BJ (cell line): ENCODE results near the gene PIBF1. TPM values are rescaled to one million over a fixed set of nuclear protein-coding genes. Genes with fewer than 3 reads are reported as not detected.

Experiments used
- CTCF ChIA-PET: fragments of 350-600 bp; formaldehyde crosslinking; extraction: SDS; loops from one replicate; lab custom pipeline; 2021; ENCODE audit warnings: antibody characterized with exemption, inconsistent platforms; lab: Yijun Ruan, JAX
- POLR2A ChIA-PET: fragments of 300-600 bp; sonication (Branson Sonifier 250); formaldehyde crosslinking; extraction: SDS; loops from one replicate; lab custom pipeline; 2021; ENCODE audit warnings: antibody characterized with exemption; lab: Charles Lee
- DNase-seq: peaks from one replicate; pipeline ENCODE4 v3.0.0-alpha.2; 2011; ENCODE audit warnings: low read depth
- H3K27me3 ChIP-seq: 2 replicates; pipeline ENCODE4 v1.6.0; 2011; ENCODE audit warnings: low read length; ENCODE audit not compliant: control insufficient read depth, insufficient read depth
- H3K36me3 ChIP-seq: 2 replicates; pipeline ENCODE4 v1.5.1; 2011; ENCODE audit warnings: low read length; ENCODE audit not compliant: control insufficient read depth, insufficient read depth
- H3K4me3 ChIP-seq: 2 replicates; pipeline ENCODE4 v1.5.1; 2011; ENCODE audit warnings: low read depth, mild to moderate bottlenecking, control low read depth, low read length
- CTCF ChIP-seq: IDR thresholded peaks from 2 replicates; pipeline ENCODE4 v1.5.1; 2011; ENCODE audit warnings: low read depth, mild to moderate bottlenecking, control low read depth, inconsistent platforms, low read length, moderate library complexity; ENCODE audit not compliant: insufficient read depth
- polyA plus RNA-seq: library from polyadenylated mRNA; depleted of rRNA; stranded (reverse); fragments of >200 nt; gene quantifications from 2 replicates; pipeline ENCODE4 v1.2.3, GENCODE V29; 2011

PIBF1 gene
- polyA plus RNA-seq, 1 experiment = 1.7 TPM

GRCh38 chr13:72820898-72821279 is 39.0 kb downstream of the PIBF1 start:
- no peak for DNase-seq
- ChIA-PET CTCF (interaction anchor here (1.3 kb wide), 1 partner anchor 10 kb away, joined by 6 read pairs; no protein-coding TSS in a partner anchor), POLR2A (no interaction called here)
- Histone ChIP-seq H3K27me3 (no peaks in the 10 kb centered on the region), H3K36me3 (no peaks in the 10 kb centered on the region), H3K4me3 (no peak overlapping the region)
- no peak for TF ChIP-seq CTCF

GRCh38 chr13:72823081-72823480 is 41.1 kb downstream of the PIBF1 start:
- Histone ChIP-seq H3K36me3 (no peaks in the 10 kb centered on the region), H3K27me3 (no peaks in the 10 kb centered on the region), H3K4me3 (no peak overlapping the region)
- TF ChIP-seq CTCF = no peak
- CTCF ChIA-PET = no interaction called here
- POLR2A ChIA-PET = no interaction called here
- no peak for DNase-seq

GRCh38 chr13:72823724-72824123 is 41.8 kb downstream of the PIBF1 start:
- POLR2A ChIA-PET = no interaction called here
- CTCF ChIA-PET = no interaction called here
- H3K36me3 ChIP-seq = no peaks in the 10 kb centered on the region
- no peak overlapping the region for H3K4me3 ChIP-seq
- no peak for DNase-seq
- no peaks in the 10 kb centered on the region for H3K27me3 ChIP-seq
- TF ChIP-seq CTCF = no peak

- no peaks in the 10 kb centered on the region for H3K27me3 ChIP-seq
- POLR2A ChIA-PET = no interaction called here
- no peak overlapping the region for H3K4me3 ChIP-seq
- H3K36me3 ChIP-seq = no peaks in the 10 kb centered on the region
- CTCF ChIA-PET = no interaction called here
- TF ChIP-seq CTCF = no peak
- DNase-seq = no peak
Measured at GRCh38 chr13:72834601-72835000, 52.7 kb downstream of the PIBF1 start.

- H3K36me3 ChIP-seq = no peaks in the 10 kb centered on the region; the same call in 1 of the 2 replicates
- ChIA-PET POLR2A (no interaction called here), CTCF (interaction anchor here (0.6 to 2.2 kb wide), 19 partner anchors 9 to 880 kb away, joined by 3 to 13 read pairs (median 3); partner anchors contain the start of gene KLF5)
- H3K4me3 ChIP-seq = no peak overlapping the region
- DNase-seq = no peak
- TF ChIP-seq CTCF = peak; percentile 74
- no peaks in the 10 kb centered on the region for H3K27me3 ChIP-seq
Measured at GRCh38 chr13:72839831-72840426, 58.0 kb downstream of the PIBF1 start.
